Activated CD4-positive, alpha-beta T cell treated with anti-CD3 and anti-CD28 coated beads for 36 hours (primary cell): ENCODE measurements around the gene DAZAP2. TPM values are rescaled to one million over a fixed set of nuclear protein-coding genes. Genes with fewer than 3 reads are reported as not detected.
A peak's percentile ranks its signal among the peaks of the same experiment; 100 is the strongest.
"Not testable (repeated sequence)": the region's sequence is repeated elsewhere in the genome, so short reads cannot be mapped to it uniquely, and the experiment has no call there.

Source experiments
- ATAC-seq: fragments of 200-7000 bp; cut with Tn5 transposase; one replicate; pipeline ENCODE4 v1.10.0; 2021; ENCODE audit warnings: mild to moderate bottlenecking, moderate library complexity
- CTCF ChIA-PET: fragments of 350-600 bp; sonication (Branson Sonifier 250); formaldehyde crosslinking; loops from one replicate; lab custom pipeline; 2021; ENCODE audit warnings: antibody characterized with exemption; lab: Charles Lee
- POLR2A ChIA-PET: fragments of 350-600 bp; sonication (Branson Sonifier 250); formaldehyde crosslinking; loops from one replicate; lab custom pipeline; 2021; ENCODE audit warnings: antibody characterized with exemption, inconsistent platforms; lab: Charles Lee
- DNase-seq: peaks from one replicate; pipeline ENCODE4 v3.0.0-alpha.2; 2020
- H3K27ac Mint-ChIP-seq: one replicate; pipeline ENCODE4 v1.8.0; 2021; ENCODE audit warnings: mixed read lengths
- H3K27me3 Mint-ChIP-seq: one replicate; pipeline ENCODE4 v1.8.0; 2021; ENCODE audit warnings: mixed read lengths
- H3K36me3 Mint-ChIP-seq: one replicate; pipeline ENCODE4 v1.8.0; 2021; ENCODE audit warnings: low read depth, mixed read lengths
- H3K4me1 Mint-ChIP-seq: one replicate; pipeline ENCODE4 v1.8.0; 2021; ENCODE audit warnings: mixed read lengths
- H3K4me3 Mint-ChIP-seq: one replicate; pipeline ENCODE4 v1.8.0; 2021; ENCODE audit warnings: mild to moderate bottlenecking, moderate library complexity, mixed read lengths
- H3K9me3 Mint-ChIP-seq: one replicate; pipeline ENCODE4 v1.8.0; 2021; ENCODE audit warnings: low read depth, mixed read lengths
- intact Hi-C, 2 experiments: fragments of 100-400 bp; cut with DNase I in 1 of 2; cut with micrococcal nuclease in 1 of 2; formaldehyde crosslinking; loops; one replicate each; pipeline versions ENCODE4 v1.14.2 to v1.15.1; 2022 to 2024; cut with DNase I, micrococcal nuclease
- total RNA-seq, 2 experiments: library from RNA; stranded (reverse); gene quantifications; one replicate each; pipeline ENCODE4 v1.2.3, GENCODE V29; 2021

Gene DAZAP2
- total RNA-seq, 2 experiments from 2014 or later: 94.8 to 95.2 TPM

GRCh38 chr12:51217968-51218606 is 20.5 kb upstream of the DAZAP2 start, which contains the start of gene POU6F1:
Gene POU6F1 (minus strand): TSS chr12:51218062. CDS start chr12:51206836, 11,226 bp downstream.
- peak; percentile 80 for ATAC-seq
- CTCF ChIA-PET: interaction anchor here (0.6 to 2.3 kb wide), 15 partner anchors 9 to 241 kb away, joined by 3 to 14 read pairs (median 4); partner anchors contain the start of genes CSRNP2 and DAZAP2

GRCh38 chr12:51218607-51219161 is 19.9 kb upstream of the DAZAP2 start:
- intact Hi-C loops: loop anchor here (1.0 to 2.0 kb wide), 7 partner anchors 20 to 454 kb away; partner anchors contain the start of genes DAZAP2 (in 2 of the 2), ATF1 (in 1 of the 2), CSRNP2 (in 1 of the 2) and TFCP2 (in 1 of the 2)
- Mint-ChIP-seq H3K27me3 (no peaks in the 10 kb centered on the region), H3K27ac (peak overlapping the region; percentile 95), H3K36me3 (peaks cover 2% of the 10 kb centered on the region), H3K4me1 (peaks cover 17% of the 10 kb centered on the region), H3K9me3 (no peaks in the 10 kb centered on the region), H3K4me3 (peak overlapping the region; percentile 91)
- DNase-seq (peak; percentile 23), ATAC-seq (no peak)
- ChIA-PET CTCF (interaction anchor here (0.6 to 2.3 kb wide), 15 partner anchors 8 to 241 kb away, joined by 3 to 14 read pairs (median 4); partner anchors contain the start of genes CSRNP2 and DAZAP2), POLR2A (interaction anchor here (1.0 to 1.6 kb wide), 3 partner anchors 20 to 52 kb away, joined by 3 to 23 read pairs (median 3); partner anchors contain the start of gene DAZAP2)

More at GRCh38 chr12:51217968-51218606, 20.5 kb upstream of the DAZAP2 start, which contains the start of gene POU6F1:
- POLR2A ChIA-PET: interaction anchor here (0.6 to 1.6 kb wide), 5 partner anchors 21 to 239 kb away, joined by 3 to 23 read pairs (median 3); partner anchors contain the start of gene DAZAP2
- Mint-ChIP-seq H3K36me3 (peaks cover 2% of the 10 kb centered on the region), H3K9me3 (no peaks in the 10 kb centered on the region), H3K4me3 (peak within 1 kb of the TSS; percentile 91), H3K27me3 (no peaks in the 10 kb centered on the region), H3K4me1 (peaks cover 17% of the 10 kb centered on the region), H3K27ac (peak within 1 kb of the TSS; percentile 95)
- peak; percentile 80 for DNase-seq
- intact Hi-C loops: loop anchor here (1.0 to 2.0 kb wide), 7 partner anchors 20 to 454 kb away; partner anchors contain the start of genes DAZAP2 (in 2 of the 2), ATF1 (in 1 of the 2), CSRNP2 (in 1 of the 2) and TFCP2 (in 1 of the 2)

GRCh38 chr12:51219322-51219721 is 19.3 kb upstream of the DAZAP2 start:
- intact Hi-C loops: loop anchor here (2.0 kb wide), 2 partner anchors 47 to 103 kb away; partner anchors contain the start of gene TFCP2 (in 1 of the 2)
- CTCF ChIA-PET: interaction anchor here (1.6 to 1.8 kb wide), 2 partner anchors 19 to 122 kb away, joined by 7 to 14 read pairs; partner anchors contain the start of gene DAZAP2
- Mint-ChIP-seq H3K27me3 (no peaks in the 10 kb centered on the region), H3K4me3 (peak overlapping the region; percentile 91), H3K4me1 (peaks cover 17% of the 10 kb centered on the region), H3K36me3 (peaks cover 1% of the 10 kb centered on the region), H3K27ac (peak overlapping the region; percentile 55), H3K9me3 (no peaks in the 10 kb centered on the region)
- POLR2A ChIA-PET: no interaction called here
- no peak for DNase-seq
- ATAC-seq: no peak

DNA sequence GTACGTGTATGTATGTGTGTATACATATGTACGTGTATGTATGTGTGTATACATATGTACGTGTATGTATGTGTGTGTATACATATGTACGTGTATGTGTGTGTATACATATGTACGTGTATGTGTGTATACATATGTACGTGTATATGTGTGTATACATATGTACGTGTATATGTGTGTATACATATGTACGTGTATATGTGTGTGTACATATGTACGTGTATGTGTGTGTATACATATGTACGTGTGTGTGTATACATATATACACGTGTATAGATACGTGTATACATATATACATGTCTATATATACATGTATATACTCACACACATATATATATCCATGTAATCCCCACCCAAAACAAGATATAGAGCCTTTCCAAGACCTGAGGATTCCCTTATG is 18.8 kb upstream of the DAZAP2 start:
- ChIA-PET CTCF (interaction anchor here (1.8 kb wide), 1 partner anchor 121 kb away, joined by 5 read pairs; no protein-coding TSS in a partner anchor), POLR2A (interaction anchor here (0.6 kb wide), 1 partner anchor 285 kb away, joined by 5 read pairs; no protein-coding TSS in a partner anchor)
- not testable (repeated sequence) for H3K36me3 Mint-ChIP-seq, H3K27me3 Mint-ChIP-seq, DNase-seq, H3K9me3 Mint-ChIP-seq, ATAC-seq, H3K4me3 Mint-ChIP-seq, H3K27ac Mint-ChIP-seq
- peaks cover 17% of the 10 kb centered on the region for H3K4me1 Mint-ChIP-seq
- intact Hi-C loops: loop anchor here (2.0 kb wide), 2 partner anchors 47 to 103 kb away; partner anchors contain the start of gene TFCP2 (in 1 of the 2)

- ATAC-seq: no peak
- H3K4me1 Mint-ChIP-seq: peaks cover 13% of the 10 kb centered on the region
- H3K4me3 Mint-ChIP-seq: no peak overlapping the region
- CTCF ChIA-PET: no interaction called here
- no peak for DNase-seq
- POLR2A ChIA-PET: no interaction called here
- H3K9me3 Mint-ChIP-seq: no peaks in the 10 kb centered on the region
- H3K36me3 Mint-ChIP-seq: no peaks in the 10 kb centered on the region
- no peaks in the 10 kb centered on the region for H3K27me3 Mint-ChIP-seq
- intact Hi-C loops: no loop called here
- no peak overlapping the region for H3K27ac Mint-ChIP-seq
These were observed 16.2 kb upstream of the DAZAP2 start for GRCh38 chr12:51222461-51222860.

GRCh38 chr12:51224625-51225024 is 14.0 kb upstream of the DAZAP2 start:
- Mint-ChIP-seq H3K9me3 (no peaks in the 10 kb centered on the region), H3K36me3 (no peaks in the 10 kb centered on the region), H3K27me3 (no peaks in the 10 kb centered on the region), H3K27ac (no peak overlapping the region), H3K4me1 (peaks cover 1% of the 10 kb centered on the region), H3K4me3 (no peak overlapping the region)
- ATAC-seq: no peak
- POLR2A ChIA-PET: no interaction called here
- no peak for DNase-seq
- CTCF ChIA-PET: no interaction called here
- intact Hi-C loops: no loop called here

DNA sequence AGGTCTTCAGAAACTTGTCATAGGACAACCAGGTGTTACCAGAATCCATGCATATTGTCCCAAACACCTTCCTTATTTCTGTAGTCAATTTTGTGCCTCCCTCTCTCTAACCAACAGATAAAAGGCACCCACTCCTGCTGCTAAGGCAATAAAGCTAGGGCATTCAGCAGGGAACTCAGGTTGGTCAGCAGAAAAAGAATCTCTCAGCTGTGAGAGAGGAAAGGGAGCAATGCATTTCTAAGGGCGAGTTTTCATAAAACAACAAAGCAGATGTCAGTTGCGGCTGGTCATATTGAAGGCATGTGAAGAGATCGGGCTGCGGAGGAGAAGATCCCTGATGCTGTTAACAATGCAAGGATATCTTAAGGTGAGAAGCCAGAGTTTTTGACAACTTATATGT is 13.4 kb upstream of the DAZAP2 start:
- no peaks in the 10 kb centered on the region for H3K4me1 Mint-ChIP-seq
- ChIA-PET POLR2A (no interaction called here), CTCF (interaction anchor here (0.5 kb wide), 1 partner anchor 84 kb away, joined by 3 read pairs; no protein-coding TSS in a partner anchor)
- H3K27me3 Mint-ChIP-seq: no peaks in the 10 kb centered on the region
- H3K9me3 Mint-ChIP-seq: no peaks in the 10 kb centered on the region
- H3K27ac Mint-ChIP-seq: no peak overlapping the region
- intact Hi-C loops: no loop called here
- H3K4me3 Mint-ChIP-seq: no peak overlapping the region
- ATAC-seq: no peak
- DNase-seq: no peak
- no peaks in the 10 kb centered on the region for H3K36me3 Mint-ChIP-seq

DNA sequence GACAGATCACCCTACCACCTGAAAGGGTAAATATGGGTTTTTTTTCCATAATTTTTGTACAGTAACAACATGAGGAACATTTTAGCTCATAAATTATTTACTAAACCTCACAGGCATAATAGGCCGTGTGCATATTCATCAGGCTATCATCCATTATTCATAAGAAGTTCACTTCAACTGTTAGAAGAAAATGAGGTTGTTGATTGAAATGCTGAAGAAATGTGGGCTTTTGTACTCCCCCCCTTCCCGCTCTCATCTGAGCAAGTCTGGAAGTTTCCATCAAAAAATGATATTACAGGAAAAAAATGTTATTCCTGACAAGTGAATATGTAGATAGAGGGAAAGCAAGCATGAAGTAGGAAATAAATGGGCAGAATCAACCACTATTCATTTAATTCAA is 12.9 kb upstream of the DAZAP2 start:
- DNase-seq: no peak
- Mint-ChIP-seq H3K27ac (no peak overlapping the region), H3K36me3 (no peaks in the 10 kb centered on the region), H3K4me3 (no peak overlapping the region), H3K9me3 (no peaks in the 10 kb centered on the region), H3K4me1 (no peaks in the 10 kb centered on the region), H3K27me3 (no peaks in the 10 kb centered on the region)
- ChIA-PET CTCF (interaction anchor here (0.5 kb wide), 1 partner anchor 85 kb away, joined by 3 read pairs; no protein-coding TSS in a partner anchor), POLR2A (no interaction called here)
- intact Hi-C loops: no loop called here
- ATAC-seq: no peak

DNA sequence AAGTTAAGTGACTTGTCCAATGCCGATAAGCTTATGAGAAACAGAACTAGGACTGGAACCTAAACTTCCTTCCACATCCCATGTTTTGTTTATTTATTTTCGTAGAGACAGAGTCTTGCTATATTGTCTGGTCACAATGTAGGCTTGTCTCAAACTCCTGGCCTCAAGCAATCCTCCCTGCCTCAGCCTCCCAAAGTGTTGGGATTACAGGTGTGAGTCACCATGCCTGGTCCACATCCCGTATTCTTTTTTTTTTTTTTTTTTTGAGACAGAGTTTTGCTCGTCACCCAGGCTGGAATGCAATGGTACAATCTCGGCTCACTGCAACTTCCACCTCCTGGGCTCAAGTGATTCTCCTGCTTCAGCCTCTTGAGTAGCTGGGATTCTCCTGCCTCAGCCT is 11.5 kb upstream of the DAZAP2 start:
- H3K4me3 Mint-ChIP-seq, H3K36me3 Mint-ChIP-seq, POLR2A ChIA-PET, H3K27ac Mint-ChIP-seq, ATAC-seq, H3K27me3 Mint-ChIP-seq, intact Hi-C loops, DNase-seq, H3K4me1 Mint-ChIP-seq, H3K9me3 Mint-ChIP-seq: not testable (repeated sequence)
- CTCF ChIA-PET: interaction anchor here (0.6 to 1.3 kb wide), 2 partner anchors 9 to 114 kb away, joined by 3 to 5 read pairs; partner anchors contain the start of gene POU6F1

DNA sequence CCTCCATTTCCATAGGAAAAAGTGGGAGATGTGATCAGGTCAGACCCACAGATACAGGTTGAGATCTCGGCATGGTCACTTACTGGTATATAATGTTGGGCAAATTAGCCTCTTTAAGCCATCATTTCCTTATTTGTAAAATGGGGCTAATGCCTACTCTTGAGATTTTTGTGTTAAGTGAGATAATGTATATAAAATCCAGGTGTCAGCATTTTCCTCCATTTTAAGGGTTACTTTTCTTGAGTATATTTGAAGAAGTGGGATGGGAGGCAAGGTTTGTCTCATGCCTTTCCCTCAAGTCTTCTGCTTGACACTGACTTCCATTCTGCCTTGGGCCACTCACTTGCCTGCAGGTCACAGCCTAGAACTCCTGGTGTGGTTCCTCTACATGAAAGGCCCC is 10.7 kb upstream of the DAZAP2 start:
- DNase-seq (no peak), ATAC-seq (no peak)
- Mint-ChIP-seq H3K27ac (no peak overlapping the region), H3K9me3 (no peaks in the 10 kb centered on the region), H3K36me3 (no peaks in the 10 kb centered on the region), H3K4me1 (no peaks in the 10 kb centered on the region), H3K4me3 (no peak overlapping the region), H3K27me3 (no peaks in the 10 kb centered on the region)
- ChIA-PET POLR2A (no interaction called here), CTCF (interaction anchor here (0.6 to 1.3 kb wide), 2 partner anchors 10 to 113 kb away, joined by 3 to 5 read pairs; partner anchors contain the start of gene POU6F1)
- intact Hi-C loops: no loop called here
